ENCODE data around the gene GSTA2.
A peak's percentile ranks its signal among the peaks of the same experiment; 100 is the strongest.
"Not testable (repeated sequence)": the region's sequence is repeated elsewhere in the genome, so short reads cannot be mapped to it uniquely, and the experiment has no call there.

GSTA2 gene

GRCh38 chr6:52776711-52777351 is 13.6 kb upstream of the GSTA2 start:
- H2BK5ac ChIP-seq (ENCODE audit: low read depth, low read length, poor library complexity, severe bottlenecking); H3K4me3 ChIP-seq (ENCODE audit: insufficient read depth in 1 of 2, low read depth in 1 of 2, low read length in 2 of 2); H3K14ac ChIP-seq (ENCODE audit: low read length in 2 of 2); H2BK15ac ChIP-seq (ENCODE audit: low read depth, poor library complexity, severe bottlenecking); H3K27me3 ChIP-seq (ENCODE audit: control insufficient read depth in 1 of 2, insufficient read depth in 1 of 2, low read length in 2 of 2); H2BK12ac ChIP-seq (ENCODE audit: low read length in 2 of 2); H2AFZ ChIP-seq (ENCODE audit: low read depth, low read length); H3K36me3 ChIP-seq (ENCODE audit: control insufficient read depth in 1 of 2, insufficient read depth in 2 of 2, low read depth in 1 of 2, low read length in 2 of 2); H4K8ac ChIP-seq (ENCODE audit: low read length); H3K23ac ChIP-seq (ENCODE audit: low read length in 2 of 2); H3K27ac ChIP-seq (ENCODE audit: low read length, poor library complexity, severe bottlenecking); H2AK5ac ChIP-seq (ENCODE audit: low read length, severe bottlenecking); H2BK120ac ChIP-seq (ENCODE audit: low read depth, low read length); DNase-seq; H3K18ac ChIP-seq (ENCODE audit: low read depth in 1 of 2, low read length in 2 of 2); H4K91ac ChIP-seq (ENCODE audit: low read length); H3K4me1 ChIP-seq (ENCODE audit: control insufficient read depth, insufficient read depth, low read depth, low read length); H3K9me3 ChIP-seq (ENCODE audit: control insufficient read depth, low read length); H3K9ac ChIP-seq (ENCODE audit: low read length); H3K4ac ChIP-seq (ENCODE audit: low read depth in 1 of 2, low read length in 2 of 2); H3K4me2 ChIP-seq (ENCODE audit: low read length, poor library complexity, severe bottlenecking); H3K79me1 ChIP-seq (replicated peaks; ENCODE audit: low read length, poor library complexity, severe bottlenecking): not testable (repeated sequence)
- 91% methylated on average over 9 of the region's 9 CpGs for WGBS

- H3K27me3 ChIP-seq (ENCODE audit: control insufficient read depth in 1 of 2, insufficient read depth in 1 of 2, low read length in 2 of 2); H3K27ac ChIP-seq (ENCODE audit: low read length, poor library complexity, severe bottlenecking); H4K91ac ChIP-seq (ENCODE audit: low read length); H3K9ac ChIP-seq (ENCODE audit: low read length); H4K8ac ChIP-seq (ENCODE audit: low read length); H3K4me3 ChIP-seq (ENCODE audit: insufficient read depth in 1 of 2, low read depth in 1 of 2, low read length in 2 of 2); H3K9me3 ChIP-seq (ENCODE audit: control insufficient read depth, low read length); H3K14ac ChIP-seq (ENCODE audit: low read length in 2 of 2); H3K36me3 ChIP-seq (ENCODE audit: control insufficient read depth in 1 of 2, insufficient read depth in 2 of 2, low read depth in 1 of 2, low read length in 2 of 2); H2AK5ac ChIP-seq (ENCODE audit: low read length, severe bottlenecking); H2BK15ac ChIP-seq (ENCODE audit: low read depth, poor library complexity, severe bottlenecking); H2BK5ac ChIP-seq (ENCODE audit: low read depth, low read length, poor library complexity, severe bottlenecking); H3K4ac ChIP-seq (ENCODE audit: low read depth in 1 of 2, low read length in 2 of 2); H3K23ac ChIP-seq (ENCODE audit: low read length in 2 of 2); H2BK120ac ChIP-seq (ENCODE audit: low read depth, low read length); H3K79me1 ChIP-seq (replicated peaks; ENCODE audit: low read length, poor library complexity, severe bottlenecking); H3K18ac ChIP-seq (ENCODE audit: low read depth in 1 of 2, low read length in 2 of 2); H2BK12ac ChIP-seq (ENCODE audit: low read length in 2 of 2); H3K4me2 ChIP-seq (ENCODE audit: low read length, poor library complexity, severe bottlenecking); H3K4me1 ChIP-seq (ENCODE audit: control insufficient read depth, insufficient read depth, low read depth, low read length); H2AFZ ChIP-seq (ENCODE audit: low read depth, low read length): not testable (repeated sequence)
- 83% methylated on average over 2 of the region's 4 CpGs for WGBS
- peak; percentile 10 for DNase-seq
Measured at GRCh38 chr6:52769399-52769798, 6.1 kb upstream of the GSTA2 start.

- H4K91ac ChIP-seq (ENCODE audit: low read length); H3K14ac ChIP-seq (ENCODE audit: low read length in 2 of 2); H3K9me3 ChIP-seq (ENCODE audit: control insufficient read depth, low read length); H3K18ac ChIP-seq (ENCODE audit: low read depth in 1 of 2, low read length in 2 of 2); H3K36me3 ChIP-seq (ENCODE audit: control insufficient read depth in 1 of 2, insufficient read depth in 2 of 2, low read depth in 1 of 2, low read length in 2 of 2); H3K4ac ChIP-seq (ENCODE audit: low read depth in 1 of 2, low read length in 2 of 2); H3K27me3 ChIP-seq (ENCODE audit: control insufficient read depth in 1 of 2, insufficient read depth in 1 of 2, low read length in 2 of 2); H4K8ac ChIP-seq (ENCODE audit: low read length); H3K9ac ChIP-seq (ENCODE audit: low read length); H2AK5ac ChIP-seq (ENCODE audit: low read length, severe bottlenecking); H3K4me2 ChIP-seq (ENCODE audit: low read length, poor library complexity, severe bottlenecking); DNase-seq; H2AFZ ChIP-seq (ENCODE audit: low read depth, low read length); H2BK5ac ChIP-seq (ENCODE audit: low read depth, low read length, poor library complexity, severe bottlenecking); H2BK15ac ChIP-seq (ENCODE audit: low read depth, poor library complexity, severe bottlenecking); H3K79me1 ChIP-seq (replicated peaks; ENCODE audit: low read length, poor library complexity, severe bottlenecking); H2BK120ac ChIP-seq (ENCODE audit: low read depth, low read length); H3K27ac ChIP-seq (ENCODE audit: low read length, poor library complexity, severe bottlenecking); H3K23ac ChIP-seq (ENCODE audit: low read length in 2 of 2); H2BK12ac ChIP-seq (ENCODE audit: low read length in 2 of 2); H3K4me1 ChIP-seq (ENCODE audit: control insufficient read depth, insufficient read depth, low read depth, low read length); H3K4me3 ChIP-seq (ENCODE audit: insufficient read depth in 1 of 2, low read depth in 1 of 2, low read length in 2 of 2): not testable (repeated sequence)
Measured at GRCh38 chr6:52767658-52768057, 4.4 kb upstream of the GSTA2 start.

- H2BK120ac ChIP-seq (ENCODE audit: low read depth, low read length); H2AFZ ChIP-seq (ENCODE audit: low read depth, low read length); H3K9me3 ChIP-seq (ENCODE audit: control insufficient read depth, low read length); H2BK12ac ChIP-seq (ENCODE audit: low read length in 2 of 2); H3K4me3 ChIP-seq (ENCODE audit: insufficient read depth in 1 of 2, low read depth in 1 of 2, low read length in 2 of 2); H2AK5ac ChIP-seq (ENCODE audit: low read length, severe bottlenecking); H3K4ac ChIP-seq (ENCODE audit: low read depth in 1 of 2, low read length in 2 of 2); H3K79me1 ChIP-seq (replicated peaks; ENCODE audit: low read length, poor library complexity, severe bottlenecking); H4K8ac ChIP-seq (ENCODE audit: low read length); H3K9ac ChIP-seq (ENCODE audit: low read length); H3K14ac ChIP-seq (ENCODE audit: low read length in 2 of 2); H3K18ac ChIP-seq (ENCODE audit: low read depth in 1 of 2, low read length in 2 of 2); H3K4me2 ChIP-seq (ENCODE audit: low read length, poor library complexity, severe bottlenecking); H3K36me3 ChIP-seq (ENCODE audit: control insufficient read depth in 1 of 2, insufficient read depth in 2 of 2, low read depth in 1 of 2, low read length in 2 of 2); H4K91ac ChIP-seq (ENCODE audit: low read length); DNase-seq; H3K23ac ChIP-seq (ENCODE audit: low read length in 2 of 2); H3K4me1 ChIP-seq (ENCODE audit: control insufficient read depth, insufficient read depth, low read depth, low read length); H3K27ac ChIP-seq (ENCODE audit: low read length, poor library complexity, severe bottlenecking); H2BK15ac ChIP-seq (ENCODE audit: low read depth, poor library complexity, severe bottlenecking); H3K27me3 ChIP-seq (ENCODE audit: control insufficient read depth in 1 of 2, insufficient read depth in 1 of 2, low read length in 2 of 2); H2BK5ac ChIP-seq (ENCODE audit: low read depth, low read length, poor library complexity, severe bottlenecking): not testable (repeated sequence)
- 40% methylated on average over 2 of the region's 7 CpGs for whole genome bisulfite sequencing
Measured at GRCh38 chr6:52761673-52762491, 1.4 kb downstream of the GSTA2 start.

All from mesenchymal stem cell (in vitro differentiated cells and primary cell).